ENCODE data around the gene TRPM7. TPM values are rescaled to one million over a fixed set of nuclear protein-coding genes. Genes with fewer than 3 reads are reported as not detected.

Gene TRPM7, protein sequence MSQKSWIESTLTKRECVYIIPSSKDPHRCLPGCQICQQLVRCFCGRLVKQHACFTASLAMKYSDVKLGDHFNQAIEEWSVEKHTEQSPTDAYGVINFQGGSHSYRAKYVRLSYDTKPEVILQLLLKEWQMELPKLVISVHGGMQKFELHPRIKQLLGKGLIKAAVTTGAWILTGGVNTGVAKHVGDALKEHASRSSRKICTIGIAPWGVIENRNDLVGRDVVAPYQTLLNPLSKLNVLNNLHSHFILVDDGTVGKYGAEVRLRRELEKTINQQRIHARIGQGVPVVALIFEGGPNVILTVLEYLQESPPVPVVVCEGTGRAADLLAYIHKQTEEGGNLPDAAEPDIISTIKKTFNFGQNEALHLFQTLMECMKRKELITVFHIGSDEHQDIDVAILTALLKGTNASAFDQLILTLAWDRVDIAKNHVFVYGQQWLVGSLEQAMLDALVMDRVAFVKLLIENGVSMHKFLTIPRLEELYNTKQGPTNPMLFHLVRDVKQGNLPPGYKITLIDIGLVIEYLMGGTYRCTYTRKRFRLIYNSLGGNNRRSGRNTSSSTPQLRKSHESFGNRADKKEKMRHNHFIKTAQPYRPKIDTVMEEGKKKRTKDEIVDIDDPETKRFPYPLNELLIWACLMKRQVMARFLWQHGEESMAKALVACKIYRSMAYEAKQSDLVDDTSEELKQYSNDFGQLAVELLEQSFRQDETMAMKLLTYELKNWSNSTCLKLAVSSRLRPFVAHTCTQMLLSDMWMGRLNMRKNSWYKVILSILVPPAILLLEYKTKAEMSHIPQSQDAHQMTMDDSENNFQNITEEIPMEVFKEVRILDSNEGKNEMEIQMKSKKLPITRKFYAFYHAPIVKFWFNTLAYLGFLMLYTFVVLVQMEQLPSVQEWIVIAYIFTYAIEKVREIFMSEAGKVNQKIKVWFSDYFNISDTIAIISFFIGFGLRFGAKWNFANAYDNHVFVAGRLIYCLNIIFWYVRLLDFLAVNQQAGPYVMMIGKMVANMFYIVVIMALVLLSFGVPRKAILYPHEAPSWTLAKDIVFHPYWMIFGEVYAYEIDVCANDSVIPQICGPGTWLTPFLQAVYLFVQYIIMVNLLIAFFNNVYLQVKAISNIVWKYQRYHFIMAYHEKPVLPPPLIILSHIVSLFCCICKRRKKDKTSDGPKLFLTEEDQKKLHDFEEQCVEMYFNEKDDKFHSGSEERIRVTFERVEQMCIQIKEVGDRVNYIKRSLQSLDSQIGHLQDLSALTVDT (N-terminal part only)
- 44.3 TPM for total RNA-seq
- long read RNA-seq, partial matches to known transcripts, result 6 of 13 reads
- long read RNA-seq, other reads (novel, unspliced or antisense), result 7 of 13 reads

DNA sequence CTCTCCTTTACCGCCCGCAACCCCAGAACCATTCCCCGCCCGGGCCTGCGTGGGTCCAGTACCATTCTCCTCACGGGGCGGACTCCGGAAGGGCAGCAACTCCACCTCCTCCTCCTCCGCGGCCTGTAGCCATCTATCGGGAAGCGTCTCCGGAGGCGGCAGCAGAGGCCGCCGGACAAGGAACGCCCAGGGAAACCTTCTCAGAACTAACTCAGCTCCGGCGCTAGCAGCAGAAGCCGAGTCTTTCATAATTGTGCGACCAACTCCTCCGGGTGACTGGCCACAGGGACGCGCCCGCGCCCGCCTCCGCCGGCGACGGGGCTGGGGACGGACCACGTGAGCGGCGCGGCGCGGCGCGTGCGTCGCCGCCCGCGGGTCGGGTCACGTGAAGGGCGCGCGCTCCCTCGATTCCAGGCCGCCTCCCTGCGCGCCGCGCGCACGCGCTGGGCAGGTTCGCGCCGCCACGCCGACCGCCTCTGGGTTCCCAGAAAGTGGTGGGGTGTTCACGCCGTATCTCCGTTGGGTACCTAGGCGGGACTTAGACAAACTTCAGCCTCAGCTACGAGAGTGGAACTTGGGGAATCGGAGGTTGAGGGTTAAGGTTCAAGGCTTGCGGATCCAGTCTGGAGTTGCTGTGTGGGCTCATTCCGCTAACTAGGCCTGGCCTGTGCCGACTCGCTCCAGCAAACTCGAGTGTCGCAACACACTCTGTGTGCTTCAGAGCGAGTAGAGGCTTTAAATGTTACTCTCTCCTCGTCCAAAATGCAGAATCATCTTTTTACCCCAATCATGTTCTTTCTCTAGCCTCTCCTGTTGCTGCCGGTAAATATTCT, at the start of gene TRPM7:
Gene TRPM7 (minus strand): TSS at position 329 of the 833 bp plus-strand sequence. CDS start 264 bp downstream, at position 65.
- TF ChIP-seq, protein P1, sequence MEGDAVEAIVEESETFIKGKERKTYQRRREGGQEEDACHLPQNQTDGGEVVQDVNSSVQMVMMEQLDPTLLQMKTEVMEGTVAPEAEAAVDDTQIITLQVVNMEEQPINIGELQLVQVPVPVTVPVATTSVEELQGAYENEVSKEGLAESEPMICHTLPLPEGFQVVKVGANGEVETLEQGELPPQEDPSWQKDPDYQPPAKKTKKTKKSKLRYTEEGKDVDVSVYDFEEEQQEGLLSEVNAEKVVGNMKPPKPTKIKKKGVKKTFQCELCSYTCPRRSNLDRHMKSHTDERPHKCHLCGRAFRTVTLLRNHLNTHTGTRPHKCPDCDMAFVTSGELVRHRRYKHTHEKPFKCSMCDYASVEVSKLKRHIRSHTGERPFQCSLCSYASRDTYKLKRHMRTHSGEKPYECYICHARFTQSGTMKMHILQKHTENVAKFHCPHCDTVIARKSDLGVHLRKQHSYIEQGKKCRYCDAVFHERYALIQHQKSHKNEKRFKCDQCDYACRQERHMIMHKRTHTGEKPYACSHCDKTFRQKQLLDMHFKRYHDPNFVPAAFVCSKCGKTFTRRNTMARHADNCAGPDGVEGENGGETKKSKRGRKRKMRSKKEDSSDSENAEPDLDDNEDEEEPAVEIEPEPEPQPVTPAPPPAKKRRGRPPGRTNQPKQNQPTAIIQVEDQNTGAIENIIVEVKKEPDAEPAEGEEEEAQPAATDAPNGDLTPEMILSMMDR (IDR thresholded peaks at IDR 0.05), result no peak
- Histone ChIP-seq H3K27ac (peak within 1 kb of the TSS; percentile 96), H3K4me1 (peaks cover 34% of the 10 kb centered on the region), H3K4me3 (peak within 1 kb of the TSS; percentile 97), H3K9me3 (no peaks in the 10 kb centered on the region), H3K27me3 (no peaks in the 10 kb centered on the region), H3K36me3 (no peaks in the 10 kb centered on the region)
- ATAC-seq (peak; percentile 97), DNase-seq (peak; percentile 96)
- intact Hi-C loops (cut with DNase I), result no loop called here

DNA sequence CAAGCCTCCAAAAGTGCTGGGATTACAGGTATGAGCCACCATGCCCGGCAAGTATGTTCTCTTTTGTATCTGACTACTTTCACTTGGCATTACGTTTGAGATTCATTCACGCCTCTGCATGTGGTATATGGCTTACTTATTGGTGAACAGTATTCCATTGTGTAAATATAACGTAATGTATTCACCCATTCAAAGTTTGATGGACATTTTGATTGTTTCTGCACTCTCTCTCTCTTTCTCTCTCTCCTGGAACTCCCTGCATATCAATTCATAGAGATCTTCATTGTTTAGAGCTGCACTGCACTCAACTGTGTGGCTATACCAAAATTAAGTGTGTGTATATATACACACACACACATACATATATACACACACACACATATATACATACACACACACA, 48.6 kb upstream of the TRPM7 start:
- peaks cover 86% of the 10 kb centered on the region for H3K36me3 ChIP-seq

DNA sequence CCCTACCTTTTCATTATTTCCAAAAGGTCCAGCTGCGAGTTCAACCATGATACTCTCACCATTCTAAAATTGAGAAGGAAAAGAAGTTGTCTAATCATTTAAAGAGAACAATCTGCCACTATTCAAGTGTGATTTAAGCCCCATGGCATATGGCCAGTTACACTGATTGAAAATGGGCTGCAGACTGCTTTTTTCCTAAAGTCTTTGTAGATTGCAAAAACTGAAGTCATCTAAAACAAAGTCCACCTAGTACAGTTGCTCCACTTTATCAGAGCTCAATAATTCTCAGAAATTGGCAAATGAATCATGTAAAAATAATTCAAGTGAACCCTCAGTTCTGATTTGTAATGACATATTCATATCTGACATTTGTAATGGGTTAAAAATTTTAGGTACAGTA, 39.7 kb upstream of the TRPM7 start:
- no peak for ATAC-seq
- H3K9me3 ChIP-seq, result no peaks in the 10 kb centered on the region
- H3K4me1 ChIP-seq, result no peaks in the 10 kb centered on the region
- intact Hi-C loops (cut with DNase I), result no loop called here
- no peak for DNase-seq
- no peak overlapping the region for H3K27ac ChIP-seq
- H3K4me3 ChIP-seq, result no peak overlapping the region
- peaks cover 83% of the 10 kb centered on the region for H3K36me3 ChIP-seq
- TF ChIP-seq, protein P1 (IDR thresholded peaks at IDR 0.05), result no peak
- H3K27me3 ChIP-seq, result no peaks in the 10 kb centered on the region

More for the DNA sequence above, 48.6 kb upstream of the TRPM7 start:
- no peaks in the 10 kb centered on the region for H3K9me3 ChIP-seq
- TF ChIP-seq, protein P1 (IDR thresholded peaks at IDR 0.05), result no peak
- ATAC-seq, result no peak
- no peaks in the 10 kb centered on the region for H3K27me3 ChIP-seq
- no peak overlapping the region for H3K27ac ChIP-seq
- no peaks in the 10 kb centered on the region for H3K4me1 ChIP-seq
- intact Hi-C loops (cut with DNase I), result no loop called here
- DNase-seq, result no peak
- H3K4me3 ChIP-seq, result no peak overlapping the region

DNA sequence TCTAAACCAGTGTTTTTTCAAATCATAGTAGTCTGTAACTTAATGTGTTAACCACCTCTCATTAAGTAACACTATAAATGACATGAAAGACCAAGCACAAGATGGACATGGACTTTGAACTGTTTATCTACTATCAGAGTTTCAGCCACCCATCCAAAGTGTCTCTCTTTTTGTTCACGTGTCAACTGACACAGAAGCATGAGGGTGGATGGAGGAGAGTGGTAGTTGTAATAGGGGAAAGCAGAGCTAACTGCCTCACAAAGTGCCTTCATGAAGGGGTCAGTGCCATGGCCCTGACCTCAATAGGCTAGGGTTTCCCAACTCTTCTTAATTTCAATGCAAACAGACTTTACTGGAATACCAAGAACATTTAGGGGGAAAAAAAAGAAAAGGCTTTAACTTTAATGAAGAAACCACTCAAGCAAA, 32.1 kb upstream of the TRPM7 start:
- ATAC-seq (no peak), DNase-seq (no peak)
- Histone ChIP-seq H3K27ac (no peak overlapping the region), H3K4me1 (no peaks in the 10 kb centered on the region), H3K9me3 (no peaks in the 10 kb centered on the region), H3K4me3 (no peak overlapping the region), H3K36me3 (peaks cover 65% of the 10 kb centered on the region), H3K27me3 (no peaks in the 10 kb centered on the region)
- intact Hi-C loops (cut with DNase I), result no loop called here
- TF ChIP-seq, protein P1 (IDR thresholded peaks at IDR 0.05), result no peak
